ENCODE results near the gene FKBP5.
A peak's percentile ranks its signal among the peaks of the same experiment; 100 is the strongest.

The FKBP5 gene

GRCh38 chr6:35638679-35639078, 50.0 kb downstream of the FKBP5 start:
- ATAC-seq = no peak
- TF ChIP-seq ZFP30 (CRISPR knock-in tag; IDR thresholded peaks at IDR 0.05) (no peak), OSR1 (CRISPR knock-in tag; IDR thresholded peaks at IDR 0.05) (no peak), ZNF8 (CRISPR knock-in tag; IDR thresholded peaks at IDR 0.05) (no peak), TOX (CRISPR knock-in tag; IDR thresholded peaks at IDR 0.05; ENCODE audit: borderline replicate concordance) (no peak), ARNTL (CRISPR knock-in tag; IDR thresholded peaks at IDR 0.05; ENCODE audit: borderline replicate concordance, low read depth) (no peak), GLIS3 (CRISPR knock-in tag; IDR thresholded peaks at IDR 0.05) (no peak), RARB (CRISPR knock-in tag; IDR thresholded peaks at IDR 0.05) (no peak), SNAI2 (CRISPR knock-in tag; IDR thresholded peaks at IDR 0.05) (no peak), ZNF70 (CRISPR knock-in tag; IDR thresholded peaks at IDR 0.05) (no peak), CSRNP3 (CRISPR knock-in tag; IDR thresholded peaks at IDR 0.05) (no peak), CSDC2 (CRISPR knock-in tag; IDR thresholded peaks at IDR 0.05) (no peak), ESRRG (CRISPR knock-in tag; IDR thresholded peaks at IDR 0.05) (no peak), ZFP3 (CRISPR knock-in tag; IDR thresholded peaks at IDR 0.05) (no peak), ISL1 (CRISPR knock-in tag; IDR thresholded peaks at IDR 0.05) (no peak), TCF4 (CRISPR knock-in tag; IDR thresholded peaks at IDR 0.05; ENCODE audit: borderline replicate concordance) (no peak), ZC3H10 (CRISPR knock-in tag; IDR thresholded peaks at IDR 0.05) (no peak), CREB5 (CRISPR knock-in tag; IDR thresholded peaks at IDR 0.05; ENCODE audit: low read depth) (no peak)
- TF ChIP-seq, protein P1, sequence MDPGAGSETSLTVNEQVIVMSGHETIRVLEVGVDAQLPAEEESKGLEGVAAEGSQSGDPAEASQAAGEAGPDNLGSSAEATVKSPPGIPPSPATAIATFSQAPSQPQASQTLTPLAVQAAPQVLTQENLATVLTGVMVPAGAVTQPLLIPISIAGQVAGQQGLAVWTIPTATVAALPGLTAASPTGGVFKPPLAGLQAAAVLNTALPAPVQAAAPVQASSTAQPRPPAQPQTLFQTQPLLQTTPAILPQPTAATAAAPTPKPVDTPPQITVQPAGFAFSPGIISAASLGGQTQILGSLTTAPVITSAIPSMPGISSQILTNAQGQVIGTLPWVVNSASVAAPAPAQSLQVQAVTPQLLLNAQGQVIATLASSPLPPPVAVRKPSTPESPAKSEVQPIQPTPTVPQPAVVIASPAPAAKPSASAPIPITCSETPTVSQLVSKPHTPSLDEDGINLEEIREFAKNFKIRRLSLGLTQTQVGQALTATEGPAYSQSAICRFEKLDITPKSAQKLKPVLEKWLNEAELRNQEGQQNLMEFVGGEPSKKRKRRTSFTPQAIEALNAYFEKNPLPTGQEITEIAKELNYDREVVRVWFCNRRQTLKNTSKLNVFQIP (CRISPR knock-in tag; IDR thresholded peaks at IDR 0.05; ENCODE audit: borderline replicate concordance, low read depth) = no peak
- TF ChIP-seq, protein P2, sequence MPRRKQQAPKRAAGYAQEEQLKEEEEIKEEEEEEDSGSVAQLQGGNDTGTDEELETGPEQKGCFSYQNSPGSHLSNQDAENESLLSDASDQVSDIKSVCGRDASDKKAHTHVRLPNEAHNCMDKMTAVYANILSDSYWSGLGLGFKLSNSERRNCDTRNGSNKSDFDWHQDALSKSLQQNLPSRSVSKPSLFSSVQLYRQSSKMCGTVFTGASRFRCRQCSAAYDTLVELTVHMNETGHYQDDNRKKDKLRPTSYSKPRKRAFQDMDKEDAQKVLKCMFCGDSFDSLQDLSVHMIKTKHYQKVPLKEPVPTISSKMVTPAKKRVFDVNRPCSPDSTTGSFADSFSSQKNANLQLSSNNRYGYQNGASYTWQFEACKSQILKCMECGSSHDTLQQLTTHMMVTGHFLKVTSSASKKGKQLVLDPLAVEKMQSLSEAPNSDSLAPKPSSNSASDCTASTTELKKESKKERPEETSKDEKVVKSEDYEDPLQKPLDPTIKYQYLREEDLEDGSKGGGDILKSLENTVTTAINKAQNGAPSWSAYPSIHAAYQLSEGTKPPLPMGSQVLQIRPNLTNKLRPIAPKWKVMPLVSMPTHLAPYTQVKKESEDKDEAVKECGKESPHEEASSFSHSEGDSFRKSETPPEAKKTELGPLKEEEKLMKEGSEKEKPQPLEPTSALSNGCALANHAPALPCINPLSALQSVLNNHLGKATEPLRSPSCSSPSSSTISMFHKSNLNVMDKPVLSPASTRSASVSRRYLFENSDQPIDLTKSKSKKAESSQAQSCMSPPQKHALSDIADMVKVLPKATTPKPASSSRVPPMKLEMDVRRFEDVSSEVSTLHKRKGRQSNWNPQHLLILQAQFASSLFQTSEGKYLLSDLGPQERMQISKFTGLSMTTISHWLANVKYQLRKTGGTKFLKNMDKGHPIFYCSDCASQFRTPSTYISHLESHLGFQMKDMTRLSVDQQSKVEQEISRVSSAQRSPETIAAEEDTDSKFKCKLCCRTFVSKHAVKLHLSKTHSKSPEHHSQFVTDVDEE (CRISPR knock-in tag; IDR thresholded peaks at IDR 0.05) = no peak

DNA sequence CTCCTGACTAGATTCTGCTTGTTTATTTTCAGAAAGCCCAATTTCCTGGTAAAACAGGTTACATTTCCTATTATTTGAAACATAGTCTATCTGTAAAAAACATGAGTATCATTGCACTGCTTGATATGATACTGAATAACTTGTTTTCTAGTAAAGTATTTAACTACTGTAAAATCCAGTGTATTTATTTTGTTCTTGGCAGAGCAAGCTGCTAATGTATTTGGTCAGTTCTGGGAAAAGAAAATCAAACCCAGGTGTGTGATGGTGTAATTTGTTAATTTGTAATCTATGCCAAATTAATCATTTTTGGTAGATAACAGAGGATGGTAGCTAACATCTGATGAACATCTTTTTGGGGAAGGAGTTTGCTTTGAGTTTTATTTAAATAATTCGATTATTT, 50.8 kb downstream of the FKBP5 start:
- no peak for ATAC-seq
- TF ChIP-seq ARNTL (CRISPR knock-in tag; IDR thresholded peaks at IDR 0.05; ENCODE audit: borderline replicate concordance, low read depth) (no peak), TCF4 (CRISPR knock-in tag; IDR thresholded peaks at IDR 0.05; ENCODE audit: borderline replicate concordance) (peak; percentile 52; the same call in 1 of the 2 replicates)

DNA sequence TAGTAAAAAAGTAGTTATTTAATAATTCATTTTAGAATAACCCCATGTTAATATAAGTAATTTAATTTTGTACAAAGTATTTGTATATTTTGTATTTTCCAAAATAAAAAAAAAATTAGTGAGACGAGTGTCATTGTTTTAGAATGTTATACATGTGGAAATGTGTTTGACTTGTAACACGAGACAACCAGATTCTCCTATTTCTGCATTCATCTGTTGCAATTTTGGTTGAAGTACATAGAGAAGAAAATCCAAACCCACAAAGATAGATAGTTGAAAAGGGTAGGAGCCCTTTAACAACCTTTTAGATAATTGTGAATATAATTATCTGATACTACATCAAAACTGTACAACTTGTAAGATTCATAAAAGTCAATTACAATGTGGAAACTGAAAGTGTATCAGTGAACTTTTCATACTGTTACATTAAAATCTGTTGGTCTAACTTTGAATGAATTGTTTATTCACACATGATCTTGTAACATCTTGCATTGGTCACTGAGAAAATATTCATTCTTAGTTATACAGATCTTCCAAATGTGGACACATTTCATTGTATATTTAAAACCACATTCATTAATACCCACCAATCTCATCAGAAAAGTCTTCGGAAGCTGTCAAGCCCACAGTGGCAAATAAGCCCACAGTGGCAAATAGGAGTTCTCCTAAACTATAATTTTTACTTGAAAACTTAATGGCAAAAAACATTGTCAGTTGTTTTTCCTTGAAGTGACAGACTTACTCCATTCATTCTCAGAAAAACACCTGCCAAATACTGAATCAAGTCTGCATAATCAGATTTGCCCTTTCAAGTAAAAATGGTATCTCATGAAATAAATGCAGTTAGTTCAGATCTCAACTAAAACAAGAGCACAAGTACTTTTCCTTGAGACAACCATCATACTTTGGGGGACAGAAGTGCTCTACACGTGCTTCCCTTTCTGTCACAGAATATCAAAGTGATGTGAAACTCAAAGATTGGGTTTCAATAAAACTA, 52.8 kb downstream of the FKBP5 start:
- TF ChIP-seq, protein P2 (CRISPR knock-in tag; IDR thresholded peaks at IDR 0.05) = no peak
- ATAC-seq = no peak
